Caco-2 (cell line): ENCODE results near the gene AP3B2. TPM values are rescaled to one million over a fixed set of nuclear protein-coding genes. Genes with fewer than 3 reads are reported as not detected.

Experiments used
- BruUV-seq: library from RNA; stranded (reverse); fragments of 400-500 nt; replicated peaks from 2 replicates; lab custom pipeline; 2021; lab: Mats Ljungman, UMichigan
- CTCF ChIA-PET: fragments of 300-600 bp; sonication (Branson Sonifier 250); formaldehyde crosslinking; loops from one replicate; lab custom pipeline; 2022; ENCODE audit warnings: antibody characterized with exemption; lab: Charles Lee
- POLR2A ChIA-PET: fragments of 300-600 bp; sonication (Branson Sonifier 250); formaldehyde crosslinking; loops from one replicate; lab custom pipeline; 2022; ENCODE audit warnings: antibody characterized with exemption; lab: Charles Lee
- DNase-seq, 2 experiments: peaks; one replicate each; pipeline versions ENCODE4 v3.0.0 to v3.0.0-alpha.2; 2020 to 2022
- H3K27me3 ChIP-seq: replicated peaks from 2 replicates; pipeline ENCODE4 v1.6.0; 2011; ENCODE audit warnings: low read length; ENCODE audit not compliant: control insufficient read depth, insufficient read depth
- H3K36me3 ChIP-seq: 2 replicates; pipeline ENCODE4 v1.5.1; 2011; ENCODE audit warnings: low read length; ENCODE audit not compliant: control insufficient read depth, insufficient read depth
- H3K4me1 ChIP-seq: fragments of 250-450 bp; sonication (Bioruptor Pico); 2 replicates; pipeline ENCODE4 v1.5.1; 2020; ENCODE audit warnings: mild to moderate bottlenecking
- H3K4me3 ChIP-seq: 2 replicates; pipeline ENCODE4 v1.5.1; 2011; ENCODE audit warnings: low read depth, mild to moderate bottlenecking, control low read depth, low read length
- H3K9me3 ChIP-seq: fragments of 250-450 bp; sonication (Bioruptor Pico); 2 replicates; pipeline ENCODE4 v1.5.1; 2020; ENCODE audit warnings: mild to moderate bottlenecking, moderate library complexity
- H3K27ac Mint-ChIP-seq: one replicate; pipeline ENCODE4 v1.8.0; 2022; ENCODE audit warnings: mixed read lengths; ENCODE audit not compliant: unreplicated experiment
- H3K27me3 Mint-ChIP-seq: one replicate; pipeline ENCODE4 v1.8.0; 2022; ENCODE audit warnings: mixed read lengths; ENCODE audit not compliant: insufficient read depth, unreplicated experiment
- H3K36me3 Mint-ChIP-seq: one replicate; pipeline ENCODE4 v1.8.0; 2022; ENCODE audit warnings: mild to moderate bottlenecking, mixed read lengths; ENCODE audit not compliant: insufficient read depth, unreplicated experiment
- H3K4me1 Mint-ChIP-seq: one replicate; pipeline ENCODE4 v1.8.0; 2022; ENCODE audit warnings: low read depth, mixed read lengths; ENCODE audit not compliant: unreplicated experiment
- H3K4me3 Mint-ChIP-seq: one replicate; pipeline ENCODE4 v1.8.0; 2022; ENCODE audit warnings: mild to moderate bottlenecking, moderate library complexity, mixed read lengths; ENCODE audit not compliant: unreplicated experiment
- H3K9me3 Mint-ChIP-seq: one replicate; pipeline ENCODE4 v1.8.0; 2022; ENCODE audit warnings: mixed read lengths; ENCODE audit not compliant: unreplicated experiment
- CTCF ChIP-seq, 2 experiments: fragments of 200-600 bp in 1 of 2; IDR thresholded peaks; 1 replicate in 1 of 2; 2 replicates in 1 of 2; pipeline versions ENCODE4 v1.5.1 to v1.8.0; 2011 to 2022; ENCODE audit warnings: antibody characterized with exemption in 1 of 2, control low read depth in 1 of 2, inconsistent platforms in 1 of 2, low read depth in 1 of 2, low read length in 1 of 2, mild to moderate bottlenecking in 1 of 2, moderate library complexity in 1 of 2; ENCODE audit not compliant: insufficient read depth in 1 of 2, severe bottlenecking in 1 of 2, unreplicated experiment in 1 of 2
- intact Hi-C: fragments of 100-400 bp; cut with micrococcal nuclease; formaldehyde crosslinking; loops from one replicate; pipeline ENCODE4 v1.10.0; 2022; ENCODE audit not compliant: unreplicated experiment
- total RNA-seq: library from RNA; stranded (reverse); gene quantifications from 2 replicates; pipeline ENCODE4 v1.2.3, GENCODE V29; 2022

The AP3B2 gene
- total RNA-seq, 1 experiment from 2014 or later: 0.82 TPM

DNA sequence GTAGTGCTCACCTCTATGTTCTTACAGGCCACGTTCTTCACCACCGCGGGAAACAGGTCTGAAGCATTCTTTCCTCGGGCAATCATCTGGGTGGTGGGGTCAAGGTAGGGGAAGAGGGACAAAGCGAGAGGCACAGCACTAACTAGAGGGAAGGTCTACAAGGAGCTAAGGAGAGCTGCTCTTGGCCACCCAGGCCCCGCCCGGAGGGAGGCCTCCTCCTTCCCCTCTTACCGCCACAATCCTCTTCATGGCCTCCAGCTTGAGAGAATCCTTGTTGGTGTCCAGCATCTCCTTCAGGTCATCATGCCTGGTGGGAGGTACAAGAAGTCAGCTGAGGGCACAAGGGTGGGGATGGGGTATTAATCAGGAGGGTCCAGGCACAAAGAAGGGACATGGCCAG lies 20.5 kb downstream of the AP3B2 start:
- Histone ChIP-seq H3K4me1 (no peaks in the 10 kb centered on the region), H3K4me3 (no peak overlapping the region), H3K36me3 (no peaks in the 10 kb centered on the region), H3K27me3 (no peaks in the 10 kb centered on the region), H3K9me3 (no peaks in the 10 kb centered on the region)
- Mint-ChIP-seq H3K27me3 (peaks cover 12% of the 10 kb centered on the region), H3K27ac (no peak overlapping the region), H3K9me3 (no peaks in the 10 kb centered on the region), H3K4me1 (no peaks in the 10 kb centered on the region), H3K36me3 (no peaks in the 10 kb centered on the region), H3K4me3 (no peak overlapping the region)
- no TSS peak for BruUV-seq
- POLR2A ChIA-PET: no interaction called here
- CTCF ChIA-PET: no interaction called here
- intact Hi-C loops: no loop called here
- DNase-seq: no peak
- no peak for TF ChIP-seq CTCF (IDR thresholded peaks at IDR 0.05; ENCODE audit: insufficient read depth in 1 of 2, low read depth in 1 of 2, low read length in 1 of 2, severe bottlenecking in 1 of 2, unreplicated experiment in 1 of 2)

DNA sequence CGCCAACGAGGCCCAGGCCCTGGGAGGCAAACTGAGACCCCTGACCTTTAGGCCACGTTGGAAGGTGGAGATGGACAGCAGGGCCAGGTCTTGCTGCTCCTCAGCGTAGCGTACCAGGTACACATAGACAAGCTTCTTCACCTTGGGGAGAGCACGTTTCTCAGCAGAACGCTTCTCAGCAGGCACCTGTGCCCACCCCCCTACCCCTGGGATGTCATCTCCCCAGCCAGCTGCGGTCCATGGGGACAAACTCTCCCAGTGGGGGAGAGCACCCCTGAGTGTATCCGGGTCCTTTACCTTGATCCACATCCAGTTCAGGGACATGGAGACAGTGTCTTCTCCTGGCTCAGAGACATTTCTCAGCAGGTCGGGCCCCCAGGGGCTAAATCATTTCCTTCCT lies 21.0 kb downstream of the AP3B2 start:
- intact Hi-C loops: no loop called here
- Histone ChIP-seq H3K4me1 (no peaks in the 10 kb centered on the region), H3K9me3 (no peaks in the 10 kb centered on the region), H3K4me3 (no peak overlapping the region), H3K36me3 (no peaks in the 10 kb centered on the region), H3K27me3 (no peaks in the 10 kb centered on the region)
- Mint-ChIP-seq H3K4me3 (no peak overlapping the region), H3K4me1 (no peaks in the 10 kb centered on the region), H3K9me3 (no peaks in the 10 kb centered on the region), H3K36me3 (no peaks in the 10 kb centered on the region), H3K27me3 (peaks cover 12% of the 10 kb centered on the region), H3K27ac (no peak overlapping the region)
- no peak for DNase-seq
- BruUV-seq: no TSS peak
- no peak for TF ChIP-seq CTCF (IDR thresholded peaks at IDR 0.05; ENCODE audit: insufficient read depth in 1 of 2, low read depth in 1 of 2, low read length in 1 of 2, severe bottlenecking in 1 of 2, unreplicated experiment in 1 of 2)
- ChIA-PET CTCF (no interaction called here), POLR2A (no interaction called here)

DNA sequence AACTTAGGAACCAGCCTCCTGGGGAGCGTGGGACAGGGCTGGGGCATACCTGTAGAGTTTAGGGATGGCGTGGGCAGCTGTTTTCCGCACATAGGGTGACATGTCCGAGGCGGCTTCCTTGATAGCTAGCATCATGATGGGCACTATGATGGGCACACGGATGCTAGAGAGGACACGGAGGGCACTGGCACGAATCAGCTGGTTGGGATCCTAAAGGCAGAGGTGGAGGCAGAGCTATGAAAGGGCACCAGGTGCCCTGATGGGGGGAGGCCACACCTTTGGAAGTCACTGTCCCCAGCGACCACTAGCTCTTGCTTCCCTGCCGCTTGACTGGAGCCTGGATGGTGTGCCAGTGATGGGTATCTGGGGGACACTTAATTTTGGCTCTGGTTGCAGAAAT lies 28.3 kb downstream of the AP3B2 start:
- peaks cover 14% of the 10 kb centered on the region for H3K27me3 Mint-ChIP-seq

More for the DNA sequence above, 28.3 kb downstream of the AP3B2 start:
- H3K4me1 Mint-ChIP-seq: no peaks in the 10 kb centered on the region
- DNase-seq: no peak
- Histone ChIP-seq H3K4me1 (no peaks in the 10 kb centered on the region), H3K4me3 (no peak overlapping the region), H3K9me3 (no peaks in the 10 kb centered on the region), H3K27me3 (no peaks in the 10 kb centered on the region), H3K36me3 (no peaks in the 10 kb centered on the region)
- no peak for TF ChIP-seq CTCF (IDR thresholded peaks at IDR 0.05; ENCODE audit: insufficient read depth in 1 of 2, low read depth in 1 of 2, low read length in 1 of 2, severe bottlenecking in 1 of 2, unreplicated experiment in 1 of 2)
- no peaks in the 10 kb centered on the region for H3K9me3 Mint-ChIP-seq
- ChIA-PET CTCF (no interaction called here), POLR2A (no interaction called here)
- no peak overlapping the region for H3K4me3 Mint-ChIP-seq
- H3K27ac Mint-ChIP-seq: no peak overlapping the region
- intact Hi-C loops: no loop called here
- H3K36me3 Mint-ChIP-seq: no peaks in the 10 kb centered on the region
- BruUV-seq: no TSS peak
